ENCODE measurements around the gene AUH.

Gene AUH

GRCh38 chr9:91199739-91200497 lies 161.8 kb downstream of the AUH start:
- TF ChIP-seq MAX (IDR thresholded peaks at IDR 0.05), result no peak
- TF ChIP-seq CEBPB (IDR thresholded peaks at IDR 0.05), result no peak
- no peak for TF ChIP-seq FOXM1 (IDR thresholded peaks at IDR 0.05; ENCODE audit: borderline replicate concordance, low read depth)

DNA sequence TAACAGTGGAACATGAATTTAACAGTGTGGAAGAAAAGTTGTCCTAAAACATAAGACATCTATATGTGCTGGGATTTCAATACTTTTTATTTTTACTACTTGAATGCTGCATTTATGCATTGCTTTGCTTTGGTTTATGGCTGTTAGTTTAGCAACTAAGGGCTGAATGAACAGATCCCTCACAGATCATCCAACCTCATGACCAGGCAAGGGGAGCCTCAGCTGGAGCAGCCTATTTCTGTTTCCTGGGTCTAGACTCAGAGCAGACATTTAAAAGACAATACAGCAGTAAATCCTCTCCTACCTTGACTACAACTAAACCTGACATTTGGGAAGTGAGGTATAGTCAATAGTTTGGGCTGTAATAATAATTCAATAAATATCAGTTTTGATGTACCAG lies 163.3 kb downstream of the AUH start:
- TF ChIP-seq CEBPB (IDR thresholded peaks at IDR 0.05), result no peak
- TF ChIP-seq NFIC (IDR thresholded peaks at IDR 0.05), result no peak
- no peak for TF ChIP-seq TAF1 (IDR thresholded peaks at IDR 0.05; ENCODE audit: low read depth)
- no peak for TF ChIP-seq EGR1 (IDR thresholded peaks at IDR 0.05)

DNA sequence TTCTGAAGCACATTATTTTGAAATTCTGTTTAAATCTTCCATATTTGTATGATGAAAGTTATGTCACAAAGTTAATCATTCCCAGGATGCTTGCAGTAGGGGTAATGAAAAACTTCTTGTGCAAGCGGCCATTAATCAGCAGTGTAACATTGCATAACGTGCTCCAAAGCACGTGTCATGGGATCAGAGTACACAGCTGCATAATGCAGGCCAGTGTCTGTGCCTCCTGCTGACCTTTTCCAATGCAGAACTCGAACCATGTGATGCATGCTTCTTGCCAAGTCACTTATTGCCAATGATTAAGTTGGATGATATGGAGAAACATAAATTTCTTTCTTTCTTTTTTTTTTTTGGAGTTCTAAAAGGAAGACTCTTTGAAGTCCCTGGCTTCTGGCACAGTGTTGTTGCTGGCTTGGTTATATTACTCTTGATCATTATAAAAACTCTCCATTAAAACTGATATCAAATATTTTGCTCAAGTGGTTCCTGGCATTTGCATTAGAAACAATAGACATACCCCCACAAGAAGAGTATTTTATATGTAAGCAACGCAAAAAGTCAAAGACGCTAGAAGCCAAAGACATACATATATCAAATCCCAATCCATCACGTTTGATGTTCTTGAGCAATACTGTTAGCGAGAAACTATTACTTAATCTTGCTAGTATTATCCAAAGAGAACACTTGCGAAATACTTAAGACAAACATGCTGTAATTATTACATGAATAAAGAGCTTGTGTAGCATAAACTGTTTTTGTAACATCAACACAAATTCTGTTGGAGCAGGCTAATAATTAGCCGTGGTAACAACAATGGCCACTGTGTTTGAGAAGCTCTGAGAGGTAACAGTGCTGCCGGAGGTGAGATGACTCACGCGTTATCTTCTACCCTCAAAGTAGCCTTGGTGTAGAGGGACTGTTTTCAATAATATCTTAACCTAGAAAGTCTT lies 164.2 kb downstream of the AUH start:
- TF ChIP-seq, protein P1, sequence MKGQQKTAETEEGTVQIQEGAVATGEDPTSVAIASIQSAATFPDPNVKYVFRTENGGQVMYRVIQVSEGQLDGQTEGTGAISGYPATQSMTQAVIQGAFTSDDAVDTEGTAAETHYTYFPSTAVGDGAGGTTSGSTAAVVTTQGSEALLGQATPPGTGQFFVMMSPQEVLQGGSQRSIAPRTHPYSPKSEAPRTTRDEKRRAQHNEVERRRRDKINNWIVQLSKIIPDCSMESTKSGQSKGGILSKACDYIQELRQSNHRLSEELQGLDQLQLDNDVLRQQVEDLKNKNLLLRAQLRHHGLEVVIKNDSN (IDR thresholded peaks at IDR 0.05), result peak; percentile 78
- no peak for TF ChIP-seq REST (IDR thresholded peaks at IDR 0.05; ENCODE audit: low read depth)
- no peak for TF ChIP-seq TAF1 (IDR thresholded peaks at IDR 0.05; ENCODE audit: low read depth)
- TF ChIP-seq ZBTB7A (IDR thresholded peaks at IDR 0.05; ENCODE audit: low read depth), result no peak
- no peak for TF ChIP-seq RAD21 (IDR thresholded peaks at IDR 0.05; ENCODE audit: low read depth)
- TF ChIP-seq YY1 (IDR thresholded peaks at IDR 0.05; ENCODE audit: low read depth), result no peak
- peak; percentile 97 for TF ChIP-seq CEBPB (IDR thresholded peaks at IDR 0.05)
- TF ChIP-seq TCF12 (IDR thresholded peaks at IDR 0.05; ENCODE audit: low read depth), result peak; percentile 72
- TF ChIP-seq MAX (IDR thresholded peaks at IDR 0.05), result peak; percentile 92
- peak; percentile 65 for TF ChIP-seq NFIC (IDR thresholded peaks at IDR 0.05)
- TF ChIP-seq TEAD4 (IDR thresholded peaks at IDR 0.05), result peak; percentile 38; the same call in 1 of the 2 replicates
- peak; percentile 55; the same call in 1 of the 2 replicates for TF ChIP-seq EP300 (IDR thresholded peaks at IDR 0.05; ENCODE audit: borderline replicate concordance)

DNA sequence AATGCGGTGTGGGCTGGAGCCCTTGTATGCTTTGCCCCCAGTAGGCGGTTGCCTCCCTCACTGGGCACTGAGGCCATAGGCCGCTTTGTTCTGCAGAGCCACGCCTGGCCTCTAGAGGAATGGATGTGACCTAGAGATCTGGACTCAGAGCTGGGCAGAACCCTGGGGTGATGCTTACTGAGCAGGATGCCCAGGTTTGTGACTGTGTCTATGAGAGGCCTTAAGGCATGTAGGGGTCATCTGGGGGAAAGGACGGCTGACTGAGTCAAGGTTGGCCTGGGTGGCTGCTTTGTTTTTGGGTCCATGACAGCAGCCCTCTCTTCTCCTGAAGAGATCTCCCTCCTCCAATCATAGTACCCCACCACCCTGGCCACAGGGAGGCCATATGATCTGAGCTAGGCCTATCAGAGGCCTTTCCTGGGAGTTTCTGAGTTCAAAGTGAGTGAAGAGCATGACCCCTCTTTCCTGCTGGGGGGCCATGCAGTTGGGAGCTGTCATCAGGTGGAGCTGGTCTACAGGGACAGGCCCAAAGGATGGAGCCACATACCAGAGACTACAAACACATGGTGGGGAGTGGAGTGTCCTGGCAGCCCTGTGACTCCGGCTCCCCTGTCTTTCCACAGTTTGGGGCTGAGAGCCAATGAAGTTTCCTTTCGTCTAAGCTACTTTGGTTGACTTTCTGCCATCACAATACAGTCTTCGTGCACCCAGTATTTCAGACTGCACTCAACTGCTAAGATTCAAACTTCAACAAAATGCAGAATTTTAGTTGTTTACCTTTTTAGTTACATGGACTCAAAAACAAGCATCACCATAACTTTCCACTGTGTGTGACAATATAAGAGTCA lies 165.4 kb downstream of the AUH start:
- no peak for TF ChIP-seq CREB1 (IDR thresholded peaks at IDR 0.05; ENCODE audit: low read depth)
- no peak for TF ChIP-seq NFIC (IDR thresholded peaks at IDR 0.05)
- TF ChIP-seq MAX (IDR thresholded peaks at IDR 0.05), result no peak
- no peak for TF ChIP-seq RAD21 (IDR thresholded peaks at IDR 0.05; ENCODE audit: low read depth)
- TF ChIP-seq YY1 (IDR thresholded peaks at IDR 0.05; ENCODE audit: low read depth), result no peak
- TF ChIP-seq REST (IDR thresholded peaks at IDR 0.05; ENCODE audit: low read depth), result no peak
- TF ChIP-seq CEBPB (IDR thresholded peaks at IDR 0.05), result no peak
- no peak for TF ChIP-seq EP300 (IDR thresholded peaks at IDR 0.05; ENCODE audit: borderline replicate concordance)
- TF ChIP-seq TCF12 (IDR thresholded peaks at IDR 0.05; ENCODE audit: low read depth), result no peak
- TF ChIP-seq, protein P1 (IDR thresholded peaks at IDR 0.05), result no peak
- TF ChIP-seq ZBTB7A (IDR thresholded peaks at IDR 0.05; ENCODE audit: low read depth), result no peak
- TF ChIP-seq TAF1 (IDR thresholded peaks at IDR 0.05; ENCODE audit: low read depth), result no peak

All from Ishikawa (cell line).